Esophagus squamous epithelium (tissue), 4 donors: ENCODE results near the gene EPS8.

Source experiments
- CTCF ChIP-seq, 6 experiments: fragments of 450-650 bp in 4 of 6; fragments of 200-600 bp in 2 of 6; sonication (generic) in 2 of 6; IDR thresholded peaks; one replicate each; pipeline ENCODE4 v1.5.1; 2016 to 2019; ENCODE audit warnings: antibody characterized with exemption in 6 of 6, mild to moderate bottlenecking in 4 of 6, moderate library complexity in 4 of 6
- POLR2A ChIP-seq, 4 donors: fragments of 450-650 bp; IDR thresholded peaks; one replicate each; pipeline ENCODE4 v1.6.1; 2017; ENCODE audit warnings: antibody characterized with exemption in 4 of 4, mild to moderate bottlenecking in 4 of 4, moderate library complexity in 3 of 4

GRCh38 chr12:15574353-15574752 lies 214.8 kb downstream of the EPS8 start:
- no peak for TF ChIP-seq CTCF (IDR thresholded peaks at IDR 0.05)
- TF ChIP-seq POLR2A (IDR thresholded peaks at IDR 0.05): no peak
